C4-2B (cell line): ENCODE measurements around the gene PLK2.

Experiments used
- ZFX ChIP-seq: fragments of 450-650 bp; IDR thresholded peaks from 2 replicates; pipeline ENCODE4 v1.6.1; 2017
- TF ChIP-seq, protein P1 (sequence below): fragments of 450-650 bp; conservative IDR thresholded peaks from 2 replicates; pipeline ENCODE4 v1.5.1; 2017; ENCODE audit warnings: mild to moderate bottlenecking

DNA sequence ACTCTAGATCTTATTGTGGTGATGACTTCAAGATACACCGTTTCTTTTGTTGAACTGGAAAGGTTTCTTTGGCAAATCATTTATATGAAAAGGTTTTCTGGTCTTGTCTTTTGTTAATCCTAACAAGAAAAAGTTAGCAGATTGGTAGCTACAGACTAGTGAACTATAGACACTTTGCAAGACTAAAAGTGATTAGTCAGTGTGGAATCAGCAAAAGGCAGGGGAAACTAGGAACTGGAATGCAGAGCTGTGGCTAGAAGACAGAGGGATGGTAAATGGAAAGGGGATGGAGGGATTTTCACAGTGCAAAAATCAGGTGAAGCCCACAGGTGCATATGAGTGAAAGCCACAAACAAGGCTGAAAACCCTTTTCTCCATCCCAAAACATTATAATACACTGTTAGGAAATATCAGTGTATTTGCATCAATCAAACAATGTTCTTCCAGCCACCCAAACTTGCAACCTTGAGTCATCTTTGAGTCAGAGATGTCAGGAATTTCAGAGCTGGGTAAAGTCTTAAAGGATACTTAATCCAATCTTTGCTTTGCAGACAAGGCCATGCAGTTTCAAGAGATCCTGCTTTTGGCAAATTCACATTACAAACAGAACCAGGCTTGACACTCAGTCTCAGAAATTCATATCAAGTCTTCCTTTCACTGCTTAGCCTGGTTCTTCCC is 52.7 kb downstream of the PLK2 start:
- TF ChIP-seq, protein P1, sequence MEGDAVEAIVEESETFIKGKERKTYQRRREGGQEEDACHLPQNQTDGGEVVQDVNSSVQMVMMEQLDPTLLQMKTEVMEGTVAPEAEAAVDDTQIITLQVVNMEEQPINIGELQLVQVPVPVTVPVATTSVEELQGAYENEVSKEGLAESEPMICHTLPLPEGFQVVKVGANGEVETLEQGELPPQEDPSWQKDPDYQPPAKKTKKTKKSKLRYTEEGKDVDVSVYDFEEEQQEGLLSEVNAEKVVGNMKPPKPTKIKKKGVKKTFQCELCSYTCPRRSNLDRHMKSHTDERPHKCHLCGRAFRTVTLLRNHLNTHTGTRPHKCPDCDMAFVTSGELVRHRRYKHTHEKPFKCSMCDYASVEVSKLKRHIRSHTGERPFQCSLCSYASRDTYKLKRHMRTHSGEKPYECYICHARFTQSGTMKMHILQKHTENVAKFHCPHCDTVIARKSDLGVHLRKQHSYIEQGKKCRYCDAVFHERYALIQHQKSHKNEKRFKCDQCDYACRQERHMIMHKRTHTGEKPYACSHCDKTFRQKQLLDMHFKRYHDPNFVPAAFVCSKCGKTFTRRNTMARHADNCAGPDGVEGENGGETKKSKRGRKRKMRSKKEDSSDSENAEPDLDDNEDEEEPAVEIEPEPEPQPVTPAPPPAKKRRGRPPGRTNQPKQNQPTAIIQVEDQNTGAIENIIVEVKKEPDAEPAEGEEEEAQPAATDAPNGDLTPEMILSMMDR: no peak
- TF ChIP-seq ZFX: no peak
